HG03354 (cell line): ENCODE results near the gene HMBS.
A peak's percentile ranks its signal among the peaks of the same experiment; 100 is the strongest.
"Not testable (repeated sequence)": the region's sequence is repeated elsewhere in the genome, so short reads cannot be mapped to it uniquely, and the experiment has no call there.

ENCODE experiments used
- ATAC-seq: cut with Tn5 transposase; IDR thresholded peaks from one replicate; pipeline ENCODE4 v1.9.1; 2021; ENCODE audit warnings: mild to moderate bottlenecking; ENCODE audit not compliant: unreplicated experiment, poor library complexity, severe bottlenecking

Gene HMBS

DNA sequence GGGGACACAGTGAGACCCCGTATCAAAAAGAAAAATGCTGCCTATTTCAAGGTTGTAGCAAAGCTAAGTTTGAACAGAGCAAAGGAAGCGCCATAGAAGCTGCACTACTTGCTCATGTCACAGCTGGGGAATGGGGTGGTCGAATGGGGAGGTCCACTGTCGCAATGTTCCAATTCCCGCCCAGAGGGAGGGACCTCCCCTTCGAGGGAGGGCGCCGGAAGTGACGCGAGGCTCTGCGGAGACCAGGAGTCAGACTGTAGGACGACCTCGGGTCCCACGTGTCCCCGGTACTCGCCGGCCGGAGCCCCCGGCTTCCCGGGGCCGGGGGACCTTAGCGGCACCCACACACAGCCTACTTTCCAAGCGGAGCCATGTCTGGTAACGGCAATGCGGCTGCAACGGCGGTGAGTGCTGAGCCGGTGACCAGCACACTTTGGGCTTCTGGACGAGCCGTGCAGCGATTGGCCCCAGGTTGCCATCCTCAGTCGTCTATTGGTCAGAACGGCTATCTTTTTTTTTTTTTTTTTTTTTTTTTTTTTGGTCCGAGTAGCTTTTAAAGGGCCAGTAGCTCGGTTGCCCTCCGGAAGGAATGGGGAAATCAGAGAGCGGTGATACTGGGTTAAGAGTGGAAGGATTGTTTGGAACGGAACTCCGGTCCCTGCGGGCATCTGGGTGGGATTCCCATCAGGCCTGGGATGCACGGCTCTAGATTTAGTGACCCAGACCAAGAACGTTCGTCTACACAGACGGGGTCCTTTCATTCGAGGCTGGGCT lies at the start of gene HMBS:
HMBS (plus strand) TSS at position 219 of the 774 bp plus-strand sequence; CDS start at position 372, 153 bp downstream.
- ATAC-seq, result peak; percentile 91

DNA sequence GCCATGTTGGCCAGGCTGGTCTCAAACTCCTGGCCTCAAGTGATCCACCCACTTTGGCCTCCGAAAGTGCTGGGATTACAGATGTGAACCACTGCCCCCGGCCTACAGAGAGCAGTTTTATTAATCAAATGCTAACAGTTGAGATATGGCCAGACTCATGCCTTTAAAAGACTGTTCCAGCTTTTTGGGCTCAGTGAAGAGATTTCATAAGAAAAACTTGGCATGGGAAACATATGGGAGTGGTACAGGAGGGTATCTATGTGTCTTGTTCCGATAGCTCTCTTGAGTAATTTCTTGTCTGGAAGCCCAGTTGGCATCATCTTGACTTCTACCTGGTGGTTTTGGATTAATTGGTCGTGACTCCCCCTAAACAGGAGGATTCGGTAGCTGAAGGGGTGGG lies 45.8 kb upstream of the HMBS start:
- ATAC-seq, result no peak

DNA sequence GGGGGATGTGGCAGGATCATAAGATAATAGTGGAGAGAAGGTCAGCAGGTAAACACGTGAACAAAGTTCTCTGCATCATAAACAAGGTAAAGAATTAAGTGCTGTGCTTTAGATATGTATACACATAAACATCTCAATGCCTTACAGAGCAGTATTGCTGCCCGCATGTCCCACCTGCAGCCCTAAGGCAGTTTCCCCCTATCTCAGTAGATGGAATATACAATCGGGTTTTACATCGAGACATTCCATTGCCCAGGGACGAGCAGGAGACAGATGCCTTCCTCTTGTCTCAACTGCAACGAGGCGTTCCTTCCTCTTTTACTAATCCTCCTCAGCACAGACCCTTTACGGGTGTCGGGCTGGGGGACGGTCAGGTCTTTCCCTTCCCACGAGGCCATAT lies 45.2 kb upstream of the HMBS start:
- ATAC-seq, result not testable (repeated sequence)

DNA sequence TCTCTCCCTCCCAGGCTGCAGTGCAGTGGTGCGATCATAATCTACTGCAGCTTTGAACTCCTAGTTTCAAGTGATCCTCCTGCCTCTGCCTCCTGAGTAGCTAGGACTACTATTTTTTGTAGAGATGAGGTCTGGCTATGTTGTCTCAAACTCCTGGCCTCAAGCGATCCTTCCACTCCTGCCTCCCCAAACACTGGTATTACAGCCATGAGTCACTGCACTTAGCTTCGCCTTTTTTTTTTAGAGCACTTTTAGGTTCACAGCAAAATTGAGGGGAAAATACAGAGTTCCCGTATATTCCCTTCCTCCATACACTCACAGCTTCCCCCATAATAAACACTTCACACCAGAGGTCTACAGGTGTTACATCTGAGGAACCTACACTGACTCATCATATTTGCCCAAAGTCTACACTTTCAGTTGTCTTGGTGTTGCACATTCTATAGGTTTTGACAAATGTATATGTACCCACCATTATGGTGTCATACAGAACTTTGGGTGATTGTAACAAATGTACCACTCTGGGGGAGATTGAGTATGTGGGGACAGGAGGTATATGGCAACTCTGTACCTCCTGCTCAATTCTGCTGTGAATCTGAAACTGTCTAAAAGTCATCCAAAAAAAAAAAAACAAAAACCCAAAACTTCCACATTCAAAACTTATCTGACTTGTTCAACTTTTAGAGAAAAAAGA lies 42.7 kb upstream of the HMBS start:
- no peak for ATAC-seq

DNA sequence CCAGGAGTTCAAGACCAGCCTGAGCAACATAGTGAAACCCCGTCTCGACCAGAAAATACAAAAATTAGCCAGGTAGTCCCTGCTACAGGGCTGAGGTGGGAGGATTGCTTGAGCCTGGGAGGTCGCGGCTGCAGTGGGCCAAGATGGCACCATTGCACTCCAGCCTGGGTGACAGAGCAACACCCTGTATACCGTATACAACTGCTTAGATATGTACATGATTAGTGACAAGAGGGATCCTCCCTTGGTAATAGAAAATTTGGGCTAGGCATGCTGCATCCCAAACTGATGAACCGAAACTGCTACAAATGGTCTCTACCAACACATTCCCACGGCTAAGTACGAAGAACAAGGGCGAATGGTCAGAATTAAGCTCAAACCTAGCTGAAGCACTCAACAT lies 41.8 kb upstream of the HMBS start:
- ATAC-seq, result no peak

DNA sequence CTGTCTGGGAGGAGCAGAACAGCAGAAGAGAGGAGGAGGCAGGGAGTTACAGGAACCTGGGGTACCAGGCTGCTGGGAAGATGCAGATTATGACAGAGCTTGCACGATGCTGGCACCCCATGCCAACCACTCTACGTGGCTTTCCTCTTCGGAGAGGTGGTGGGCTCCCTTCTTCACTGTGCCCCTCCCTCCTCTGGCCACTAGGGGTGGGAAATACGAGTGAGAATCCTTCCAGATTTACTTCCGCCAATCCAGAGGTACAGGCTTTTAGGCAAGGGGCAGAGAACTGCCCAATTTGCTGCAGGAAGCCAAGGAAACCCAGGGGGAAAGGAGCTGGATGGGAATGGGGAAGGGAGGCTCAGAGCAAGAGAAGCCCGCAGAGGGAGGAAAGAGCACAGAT lies 40.0 kb upstream of the HMBS start:
- ATAC-seq, result no peak

DNA sequence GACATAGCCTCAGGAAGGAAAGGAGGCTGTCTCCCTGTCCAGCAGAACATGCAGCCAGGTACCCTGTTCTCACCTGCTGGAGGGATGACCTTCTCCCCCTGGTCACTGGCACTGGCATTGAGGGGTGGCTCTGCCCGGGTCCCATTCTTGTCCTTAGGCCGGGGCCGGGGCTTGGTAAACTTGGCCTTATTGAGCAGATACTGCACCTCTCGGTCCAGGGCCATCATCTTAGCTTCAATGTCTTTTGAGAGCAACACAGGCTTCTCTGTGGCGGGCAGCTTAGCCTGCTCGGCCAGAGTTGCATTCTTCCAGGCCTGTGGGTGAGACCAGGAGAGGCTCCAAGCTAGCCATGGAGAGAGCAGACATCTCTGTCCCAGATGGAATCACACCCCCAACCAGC lies 38.2 kb upstream of the HMBS start:
- no peak for ATAC-seq

DNA sequence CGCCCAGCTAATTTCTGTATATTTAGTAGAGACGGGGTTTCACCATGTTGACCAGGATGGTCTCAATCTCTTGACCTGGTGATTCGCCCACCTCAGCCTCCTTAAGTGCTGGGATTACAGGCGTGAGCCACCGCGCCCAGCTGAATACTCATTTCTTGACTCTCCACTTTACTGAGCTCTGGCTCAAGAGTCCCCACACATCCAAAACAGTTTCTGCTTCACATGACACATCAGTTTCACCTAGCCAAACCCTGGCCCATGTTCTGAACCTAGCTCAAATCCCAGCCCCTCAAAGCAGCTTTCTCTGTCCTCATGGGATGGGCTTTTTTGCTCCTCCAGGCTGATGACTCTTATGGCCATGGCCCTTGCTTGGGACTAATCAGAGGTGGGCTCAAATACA lies 37.5 kb upstream of the HMBS start:
- no peak for ATAC-seq

DNA sequence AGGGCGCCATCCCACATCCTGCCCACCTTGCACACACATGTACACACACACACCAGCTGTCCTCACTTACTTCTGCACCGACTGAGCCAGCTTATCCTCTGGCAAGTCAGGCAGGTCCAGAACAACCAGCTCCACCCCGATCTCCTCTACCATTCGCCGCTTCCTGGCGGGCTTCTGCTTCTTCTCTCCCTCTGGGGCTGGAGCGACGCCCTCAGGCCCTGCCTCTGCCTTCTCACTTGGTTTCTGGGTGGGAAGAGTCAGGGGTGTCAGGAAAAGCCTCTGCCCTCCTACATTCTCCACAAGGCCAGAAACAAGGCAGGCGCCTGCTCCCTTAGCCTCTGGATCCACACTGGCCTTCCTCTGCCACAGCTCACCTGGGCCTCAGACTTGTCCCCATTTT lies 36.0 kb upstream of the HMBS start:
- no peak for ATAC-seq

DNA sequence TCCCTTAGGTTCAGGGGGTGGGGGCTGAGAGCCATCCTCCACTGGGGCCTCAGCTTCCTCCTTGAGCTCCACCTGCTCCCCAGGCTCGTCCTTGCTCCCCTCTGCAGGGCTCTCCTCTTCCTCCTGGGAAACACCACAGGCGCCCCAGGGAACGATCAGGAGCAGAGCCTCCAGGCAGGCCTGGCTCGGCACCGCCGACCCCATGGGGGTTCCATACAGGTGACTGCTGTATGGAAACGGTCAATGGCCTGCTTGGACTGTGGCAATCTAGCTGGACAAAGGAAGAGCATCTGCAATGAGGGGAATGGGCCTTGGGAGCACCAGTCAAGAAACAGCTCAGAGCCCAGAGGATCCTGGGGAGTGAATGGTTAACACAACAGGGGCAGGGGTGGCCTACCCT lies 35.6 kb upstream of the HMBS start:
- no peak for ATAC-seq

DNA sequence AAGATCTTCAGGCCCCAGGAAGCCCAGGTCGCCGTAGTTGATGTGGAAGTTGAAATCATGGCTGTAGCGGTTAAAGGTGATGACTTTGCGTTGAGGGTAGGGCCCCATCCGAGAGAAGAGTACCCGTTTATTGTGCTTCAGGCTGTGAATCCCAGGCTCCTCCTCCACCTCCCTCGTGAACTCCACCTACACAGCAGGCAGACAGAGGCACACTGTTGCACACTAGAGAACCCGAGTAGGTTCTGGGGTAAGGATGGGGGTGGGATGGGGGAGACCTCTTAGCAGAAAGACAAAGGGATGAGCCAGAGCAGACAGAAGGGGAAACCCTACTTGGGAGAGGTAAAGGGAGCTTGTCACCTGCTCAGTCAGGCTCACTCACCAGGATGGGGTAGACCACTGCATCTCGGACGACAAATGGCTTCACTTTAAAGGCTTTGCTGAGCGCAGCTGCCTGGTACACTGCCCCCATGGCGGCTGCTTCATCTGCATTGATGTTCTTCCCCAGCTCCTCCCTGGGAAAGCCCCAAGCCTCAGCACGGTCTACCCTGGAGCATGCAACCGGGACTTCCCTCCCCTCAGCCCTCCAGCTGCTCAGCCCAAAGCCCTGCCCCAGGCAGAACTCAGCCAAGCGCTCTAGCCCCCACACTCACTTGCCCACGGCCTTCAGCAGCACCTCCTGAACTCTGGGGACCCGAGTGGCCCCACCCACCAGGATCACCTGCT lies 33.1 kb upstream of the HMBS start:
- no peak for ATAC-seq

DNA sequence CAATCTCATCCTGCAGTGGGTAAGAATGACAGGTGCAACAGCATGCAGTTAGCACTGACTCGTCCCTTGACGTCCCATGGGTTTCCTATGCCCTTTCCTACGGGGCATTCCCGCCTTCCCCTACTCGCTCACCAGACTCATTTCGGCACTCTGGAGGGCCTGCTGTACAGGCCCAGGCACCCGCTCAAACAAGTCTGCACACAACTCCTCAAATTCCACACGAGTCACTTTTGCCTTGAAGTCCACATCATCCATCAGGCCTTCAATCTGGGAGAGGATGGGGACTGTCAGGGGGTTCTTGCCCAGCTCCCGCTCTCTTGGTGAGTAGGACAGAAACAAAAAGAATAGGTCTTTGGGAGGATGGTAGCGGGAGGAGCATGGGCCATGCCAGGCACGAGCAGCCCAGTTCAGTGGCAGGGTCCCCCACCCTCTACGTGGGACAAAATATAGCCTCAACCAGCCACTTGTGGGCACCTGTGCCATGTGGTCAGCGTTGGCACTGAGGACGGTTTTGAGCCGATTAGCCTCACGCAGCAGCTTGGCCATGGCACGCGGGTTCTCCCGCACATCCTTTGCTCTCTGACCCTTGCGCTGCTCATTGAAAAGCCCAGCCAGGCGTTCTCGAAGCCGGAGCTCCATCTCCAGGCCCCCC lies 32.4 kb upstream of the HMBS start:
- no peak for ATAC-seq

DNA sequence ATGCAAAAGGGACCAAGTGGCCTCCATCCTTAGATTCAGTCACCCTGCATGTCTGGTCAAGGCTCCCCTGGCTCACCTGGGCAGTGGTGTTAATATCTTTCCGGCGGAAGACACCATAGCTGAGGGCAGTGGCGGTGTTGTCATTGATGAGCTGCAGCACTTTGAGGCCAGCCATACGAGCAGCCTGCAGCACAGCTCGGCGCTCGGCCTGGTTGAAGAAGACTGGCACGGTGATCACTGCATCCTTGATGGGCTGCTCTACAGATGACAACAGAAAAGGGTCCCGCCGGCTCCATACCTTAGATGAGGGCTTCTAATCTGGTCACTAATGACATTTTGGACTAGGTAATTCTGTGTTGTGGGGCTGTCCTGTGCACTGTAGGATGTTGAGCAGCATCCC lies 30.3 kb upstream of the HMBS start:
- no peak for ATAC-seq

DNA sequence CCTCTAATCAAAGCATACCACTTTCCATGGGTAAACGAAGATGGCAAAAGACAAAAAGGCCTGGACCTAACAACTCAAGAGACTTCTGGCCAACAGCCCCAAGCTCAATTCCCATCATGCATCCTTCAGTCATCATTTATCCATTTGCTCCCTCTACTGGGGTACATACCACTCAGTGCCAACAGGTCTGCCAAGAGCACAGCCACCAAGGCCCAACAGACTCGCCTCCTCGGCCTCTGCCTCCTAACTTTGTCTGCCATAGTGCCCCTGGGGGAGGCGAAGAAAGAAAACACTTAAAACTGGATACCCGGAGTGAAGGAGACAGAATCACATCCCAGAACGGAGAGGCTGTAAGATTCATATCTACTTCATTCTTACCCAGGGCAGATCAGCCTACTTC lies 28.8 kb upstream of the HMBS start:
- ATAC-seq, result no peak

DNA sequence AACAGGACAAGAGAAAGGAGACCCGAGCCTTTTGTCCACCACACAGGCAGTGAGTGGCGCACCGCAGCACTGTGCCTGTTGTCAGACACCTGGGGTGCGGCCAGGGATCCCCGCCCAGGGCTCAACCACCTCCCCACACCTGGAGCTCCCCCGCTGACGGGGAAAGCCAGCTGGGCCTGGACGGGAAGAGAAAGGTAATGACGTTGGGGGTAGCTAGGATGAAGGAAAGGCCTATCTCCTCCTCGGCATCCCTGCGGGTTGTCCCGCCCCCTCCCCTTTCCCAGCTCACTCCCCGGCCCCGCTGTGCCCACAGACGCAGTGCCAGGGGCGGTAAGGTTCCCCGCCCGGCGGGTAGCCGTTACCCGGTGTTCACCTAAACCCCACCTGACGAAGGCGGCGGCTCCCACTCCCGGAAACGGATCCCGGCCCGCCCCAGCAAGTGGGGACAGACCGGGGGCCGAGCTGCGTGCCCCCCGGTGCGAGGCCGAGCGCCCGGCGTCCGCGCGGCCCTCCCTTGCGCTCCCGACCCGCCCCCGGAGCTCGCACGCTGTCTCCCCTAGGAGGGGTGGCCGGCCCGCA lies 28.2 kb upstream of the HMBS start:
- peak; percentile 19 for ATAC-seq

DNA sequence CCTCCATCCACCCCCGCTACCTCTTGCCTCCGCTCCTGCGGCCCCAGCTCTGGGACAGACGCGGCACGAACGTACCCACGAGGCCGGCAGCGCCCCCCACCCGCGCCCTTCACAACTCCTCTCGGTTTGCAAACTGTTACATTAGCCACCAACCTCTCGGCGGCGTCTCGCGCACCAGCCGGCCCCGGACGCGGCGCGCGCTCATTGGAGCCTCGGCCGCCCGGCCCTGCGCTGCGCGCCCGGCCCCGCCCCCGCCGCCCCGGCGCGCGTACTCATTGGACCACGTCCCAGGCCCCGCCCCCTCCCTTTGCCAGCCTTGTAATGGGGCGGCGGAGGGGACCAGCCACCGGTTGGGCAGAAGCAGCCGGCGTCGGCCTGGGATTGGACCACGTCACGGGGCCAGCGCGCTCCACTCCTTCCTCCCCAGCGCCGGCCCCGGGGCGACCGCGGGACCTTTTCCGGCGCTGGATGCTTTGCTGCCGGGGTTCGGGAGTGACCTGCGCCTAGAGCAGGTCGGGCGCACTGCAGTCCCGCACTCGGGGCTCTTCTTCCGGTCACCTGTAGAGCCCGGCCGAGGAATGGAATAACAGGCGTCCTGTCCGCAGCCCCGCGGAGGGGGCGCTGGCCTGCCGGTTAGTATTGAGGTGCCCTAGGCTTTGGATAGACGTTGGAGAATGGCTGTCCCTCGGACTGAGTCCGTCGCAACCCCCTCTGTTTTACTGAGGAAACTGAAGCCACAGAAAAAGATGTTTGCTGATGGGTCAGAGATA lies 27.5 kb upstream of the HMBS start, which contains the start of gene HYOU1:
HYOU1 (minus strand) TSS at position 206 of the 770 bp plus-strand sequence. CDS start 1,045 bp downstream, outside the sequence.
- peak; percentile 92 for ATAC-seq

DNA sequence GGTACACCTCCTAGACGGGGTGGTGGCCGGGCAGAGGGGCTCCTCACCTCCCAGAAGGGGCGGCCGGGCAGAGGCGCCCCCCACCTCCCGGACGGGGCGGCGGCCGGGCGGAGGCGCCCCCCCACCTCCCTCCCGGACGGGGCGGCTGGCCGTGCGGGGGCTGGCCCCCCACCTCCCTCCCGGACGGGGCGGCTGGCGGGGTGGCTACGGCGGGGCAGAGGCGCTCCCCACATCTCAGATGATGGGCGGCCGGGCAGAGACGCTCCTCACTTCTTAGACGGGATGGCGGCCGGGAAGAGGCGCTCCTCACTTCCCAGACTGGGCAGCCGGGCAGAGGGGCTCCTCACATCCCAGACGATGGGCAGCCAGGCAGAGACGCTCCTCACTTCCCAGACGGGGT lies 25.6 kb upstream of the HMBS start:
- not testable (repeated sequence) for ATAC-seq

DNA sequence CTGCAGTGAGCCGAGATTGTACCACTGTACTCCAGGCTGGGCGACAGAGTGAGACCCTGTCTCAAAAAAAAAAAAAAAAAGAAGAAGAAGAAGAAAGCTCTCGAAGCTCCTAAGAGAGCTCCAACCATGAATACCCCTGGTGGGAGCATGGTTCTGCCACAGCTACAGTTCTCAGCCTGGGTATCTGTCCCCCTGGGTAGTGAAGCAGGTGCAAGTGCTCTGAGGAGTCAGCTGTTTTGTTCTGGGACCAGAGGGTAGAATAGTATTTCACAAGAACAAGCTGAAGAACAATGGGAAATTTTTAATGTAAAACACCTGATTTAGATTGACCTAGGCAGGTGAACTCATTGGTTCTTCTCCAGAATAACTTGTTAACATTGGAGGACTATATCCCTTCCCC lies 23.4 kb upstream of the HMBS start:
- no peak for ATAC-seq

DNA sequence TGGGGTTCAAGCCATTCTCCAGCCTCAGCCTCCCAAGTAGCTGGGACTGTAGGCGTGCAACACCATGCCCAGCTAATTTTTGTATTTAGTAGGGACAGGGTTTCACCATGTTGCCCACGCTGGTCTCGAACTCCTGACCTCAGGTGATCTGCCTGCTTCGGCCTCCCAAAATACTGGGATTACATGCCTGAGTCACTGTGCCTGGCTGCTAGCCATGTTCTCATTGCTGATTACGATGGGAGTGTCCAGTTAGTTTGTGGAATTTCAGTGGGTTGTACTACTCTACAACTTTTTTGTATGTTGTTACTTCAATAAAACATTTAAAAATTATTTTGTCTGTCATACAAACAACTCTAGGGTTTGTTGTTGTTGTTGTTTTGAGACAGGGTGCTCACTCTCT lies 21.9 kb upstream of the HMBS start:
- no peak for ATAC-seq
